Umbilical cord (tissue), 2 donors: ENCODE results near the gene IPO4. TPM values are rescaled to one million over a fixed set of nuclear protein-coding genes. Genes with fewer than 3 reads are reported as not detected.

Experiments used
- DNase-seq: peaks from one replicate; pipeline ENCODE4 v3.0.0-alpha.2; 2015; ENCODE audit warnings: low spot score
- total RNA-seq: library from RNA; depleted of rRNA; stranded (reverse); fragments of >200 nt; gene quantifications from one replicate; pipeline ENCODE4 v1.2.3, GENCODE V29; 2014; ENCODE audit warnings: low replicate concordance; ENCODE audit not compliant: insufficient read depth

The IPO4 gene
- total RNA-seq, 1 donor from 2014 or later, result 7.7 TPM

DNA sequence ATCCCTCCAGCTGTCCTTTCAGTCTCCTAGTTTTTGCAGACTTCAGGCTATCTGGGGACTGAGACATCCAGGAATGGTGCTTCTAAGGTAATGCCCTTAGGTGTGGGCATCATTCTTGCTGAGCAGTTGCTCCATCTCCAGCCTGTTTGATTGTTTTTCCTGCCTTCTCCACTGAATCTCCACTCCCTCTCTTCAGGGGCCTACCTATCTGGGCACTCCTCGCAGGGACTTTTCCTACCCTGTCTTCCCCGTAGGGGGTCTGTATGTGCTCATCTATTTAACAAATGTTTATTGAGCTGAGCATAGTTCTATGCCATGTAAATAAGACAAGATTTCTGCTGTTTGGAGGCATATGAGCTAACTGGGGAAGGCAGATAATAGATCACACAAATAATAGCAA, 55.6 kb downstream of the IPO4 start:
- DNase-seq, result no peak

DNA sequence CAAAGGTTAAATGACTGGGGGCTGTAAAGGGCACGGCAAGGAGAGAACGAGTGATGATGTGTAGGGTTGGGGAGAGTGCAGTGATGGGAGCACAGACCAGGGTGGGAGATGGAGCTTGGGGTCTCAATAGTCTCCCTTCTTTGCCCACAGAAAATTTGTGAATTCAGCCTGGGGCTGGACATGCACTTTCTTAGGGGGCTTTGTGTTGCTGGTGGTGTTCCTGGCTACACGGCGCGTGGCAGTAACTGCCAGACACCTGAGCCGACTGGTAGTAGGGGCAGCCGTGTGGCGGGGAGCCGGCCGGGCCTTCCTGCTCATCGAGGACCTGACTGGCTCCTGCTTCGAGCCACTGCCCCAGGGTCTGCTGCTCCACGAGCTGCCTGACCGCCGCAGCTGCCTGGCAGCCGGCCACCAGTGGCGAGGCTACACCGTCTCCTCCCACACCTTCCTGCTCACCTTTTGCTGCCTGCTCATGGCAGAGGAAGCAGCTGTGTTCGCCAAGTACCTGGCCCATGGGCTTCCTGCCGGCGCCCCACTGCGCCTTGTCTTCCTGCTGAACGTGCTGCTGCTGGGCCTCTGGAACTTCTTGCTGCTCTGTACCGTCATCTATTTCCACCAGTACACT, 56.4 kb downstream of the IPO4 start:
- DNase-seq, result no peak

DNA sequence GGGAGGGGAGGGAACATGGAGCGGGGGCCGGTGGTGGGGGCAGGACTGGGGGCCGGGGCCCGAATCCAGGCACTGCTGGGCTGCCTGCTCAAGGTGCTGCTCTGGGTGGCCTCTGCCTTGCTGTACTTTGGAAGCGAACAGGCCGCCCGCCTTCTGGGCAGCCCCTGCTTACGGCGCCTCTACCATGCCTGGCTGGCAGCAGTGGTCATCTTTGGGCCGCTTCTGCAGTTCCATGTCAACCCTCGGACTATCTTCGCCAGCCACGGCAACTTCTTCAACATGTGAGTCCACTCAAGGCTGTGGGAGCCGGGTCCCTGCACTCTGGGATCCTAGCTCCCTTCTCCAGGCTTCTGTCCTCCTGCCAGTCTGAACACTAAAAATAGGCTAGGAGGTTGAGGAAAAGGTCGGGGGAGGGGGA, 57.1 kb downstream of the IPO4 start:
- no peak for DNase-seq

DNA sequence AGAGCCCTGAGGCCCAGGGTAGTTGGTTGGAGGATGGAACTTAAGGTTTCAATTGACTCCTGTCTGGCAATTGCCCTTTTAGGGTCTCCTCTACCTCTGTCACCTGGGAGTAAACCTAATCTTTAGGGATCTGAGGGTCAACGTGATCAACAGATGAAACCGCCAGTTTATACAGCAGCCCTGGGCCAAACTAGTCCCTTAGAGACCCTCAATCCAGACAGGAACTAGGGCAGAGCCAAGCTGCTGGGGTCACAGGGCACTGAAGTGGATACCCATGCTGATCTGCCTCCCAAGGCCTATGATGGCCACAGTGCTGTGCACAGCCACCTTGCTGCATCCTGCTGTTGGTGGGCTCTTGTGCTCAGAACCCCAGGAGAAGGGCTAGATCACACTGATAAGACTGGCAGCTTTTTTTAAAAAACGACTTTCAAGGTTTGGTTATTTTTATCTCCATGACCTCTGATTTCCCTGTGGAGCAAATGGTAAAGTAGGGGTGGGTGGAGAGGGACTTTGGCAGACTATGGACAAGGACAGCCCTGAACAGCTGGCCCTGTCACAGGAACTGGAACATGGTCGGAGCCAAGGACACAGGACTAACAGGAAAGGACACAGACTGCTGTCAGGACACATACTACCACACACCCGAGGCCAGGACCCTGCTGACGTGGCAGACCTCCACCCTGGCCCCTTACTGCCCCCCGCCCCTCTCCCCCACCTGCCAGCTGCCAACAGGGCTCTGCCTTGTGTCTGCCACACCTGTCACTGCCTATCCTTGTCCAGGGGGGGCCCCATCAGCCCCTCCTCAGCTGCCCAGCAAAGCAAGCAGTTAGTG, 57.7 kb downstream of the IPO4 start:
- no peak for DNase-seq

DNA sequence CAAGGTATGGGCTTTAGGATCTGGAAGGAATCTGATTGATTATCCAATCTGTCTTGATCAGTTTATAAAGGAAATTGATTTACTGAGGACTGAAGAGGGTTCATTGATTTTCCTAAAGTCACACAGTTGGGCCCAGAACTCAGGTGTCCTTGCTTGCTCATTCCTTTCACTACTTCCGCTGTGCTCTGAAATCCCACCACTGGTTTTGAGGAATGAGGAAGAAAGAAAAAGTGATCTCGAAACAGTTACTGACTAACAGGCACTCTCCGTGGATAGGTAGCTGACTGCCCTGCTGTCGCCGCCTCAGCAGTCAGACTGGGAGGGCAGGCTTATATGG, 58.3 kb downstream of the IPO4 start, which contains the start of gene FITM1:
Gene FITM1, plus strand, starts transcription at position 280 of the 337 bp plus-strand sequence. CDS start 905 bp downstream, outside the sequence.
- DNase-seq, result no peak

Other genes with a start within 250 kb of the IPO4 start
- gene DHRS4, start 235.0 kb downstream of the IPO4 start, total RNA-seq, result 15.9 TPM
- gene DHRS4L2, start 199.9 kb downstream of the IPO4 start, total RNA-seq, result 13.2 TPM
- 1.2 TPM for gene CARMIL3, start 136.8 kb downstream of the IPO4 start, total RNA-seq
- 2.4 TPM for gene CPNE6, start 117.3 kb downstream of the IPO4 start, total RNA-seq
- gene PCK2, start 94.5 kb downstream of the IPO4 start, total RNA-seq, result 13.2 TPM
- gene DCAF11, start 74.0 kb downstream of the IPO4 start, total RNA-seq, result 37.3 TPM
- gene NRL, start 73.9 kb downstream of the IPO4 start, total RNA-seq, result 0.24 TPM
- 3.6 TPM for gene FITM1, start 58.2 kb downstream of the IPO4 start, total RNA-seq
- 35.4 TPM for gene PSME1, start 52.6 kb downstream of the IPO4 start, total RNA-seq
- 25.3 TPM for gene EMC9, start 47.2 kb downstream of the IPO4 start, total RNA-seq
- 17.1 TPM for gene PSME2, start 42.2 kb downstream of the IPO4 start, total RNA-seq
- gene RNF31, start 41.3 kb downstream of the IPO4 start, total RNA-seq, result 22.6 TPM
- gene IRF9, start 27.6 kb downstream of the IPO4 start, total RNA-seq, result 133 TPM
- 10.1 TPM for gene REC8, start 16.7 kb downstream of the IPO4 start, total RNA-seq
- 49.6 TPM for gene TM9SF1, start 6.6 kb upstream of the IPO4 start, total RNA-seq
- not detected for gene TSSK4, start 16.9 kb upstream of the IPO4 start, total RNA-seq
- gene CHMP4A, start 24.7 kb upstream of the IPO4 start, total RNA-seq, result 5.3 TPM
- gene MDP1, start 27.2 kb upstream of the IPO4 start, total RNA-seq, result 3.9 TPM
- 68.6 TPM for gene NEDD8, start 43.6 kb upstream of the IPO4 start, total RNA-seq
- gene GMPR2, start 44.1 kb upstream of the IPO4 start, total RNA-seq, result 49.4 TPM
- 33.2 TPM for gene TINF2, start 53.8 kb upstream of the IPO4 start, total RNA-seq
- 9.4 TPM for gene TGM1, start 74.4 kb upstream of the IPO4 start, total RNA-seq
- gene RABGGTA, start 82.8 kb upstream of the IPO4 start, total RNA-seq, result 14.0 TPM
- 45.3 TPM for gene DHRS1, start 111.0 kb upstream of the IPO4 start, total RNA-seq
- 12.5 TPM for gene NOP9, start 111.0 kb upstream of the IPO4 start, total RNA-seq
- gene CIDEB, start 119.2 kb upstream of the IPO4 start, total RNA-seq, result 4.8 TPM
- gene LTB4R2, start 121.3 kb upstream of the IPO4 start, total RNA-seq, result 8.9 TPM
- 1.4 TPM for gene LTB4R, start 122.7 kb upstream of the IPO4 start, total RNA-seq
- 8.2 TPM for gene ADCY4, start 146.3 kb upstream of the IPO4 start, total RNA-seq
- gene RIPK3, start 151.2 kb upstream of the IPO4 start, total RNA-seq, result 5.3 TPM
- gene NFATC4, start 179.4 kb upstream of the IPO4 start, total RNA-seq, result 40.0 TPM
- 30.8 TPM for gene NYNRIN, start 210.2 kb upstream of the IPO4 start, total RNA-seq
- 4.1 TPM for gene CBLN3, start 240.9 kb upstream of the IPO4 start, total RNA-seq
- 80.2 TPM for gene KHNYN, start 241.1 kb upstream of the IPO4 start, total RNA-seq